Measurements from ENCODE around the gene TBC1D10B.
"Not testable (repeated sequence)": the region's sequence is repeated elsewhere in the genome, so short reads cannot be mapped to it uniquely, and the experiment has no call there.

Gene TBC1D10B

GRCh38 chr16:30324220-30324619, 46.1 kb downstream of the TBC1D10B start:
- DNase-seq (ENCODE audit: low spot score) = not testable (repeated sequence)

- DNase-seq (ENCODE audit: low spot score) = not testable (repeated sequence)
Measured at GRCh38 chr16:30318647-30319046, 51.6 kb downstream of the TBC1D10B start.

GRCh38 chr16:30310937-30311336, 59.4 kb downstream of the TBC1D10B start:
- DNase-seq (ENCODE audit: low spot score) = not testable (repeated sequence)

GRCh38 chr16:30309255-30309654, 61.0 kb downstream of the TBC1D10B start:
- not testable (repeated sequence) for DNase-seq (ENCODE audit: low spot score)

Measured in cerebellar cortex (tissue), 1 donor.